ENCODE measurements around the gene ATP2C2. TPM values are rescaled to one million over a fixed set of nuclear protein-coding genes. Genes with fewer than 3 reads are reported as not detected.
"Not testable (repeated sequence)": the region's sequence is repeated elsewhere in the genome, so short reads cannot be mapped to it uniquely, and the experiment has no call there.

Gene ATP2C2
- polyA plus RNA-seq, 3 donors = 0.06 to 0.15 TPM; not detected in 1

GRCh38 chr16:84430860-84431259 lies 62.5 kb downstream of the ATP2C2 start:
- 41 to 65% (median 57%) methylated on average over 4 of the region's 4 CpGs for WGBS, 3 donors
- no peak overlapping the region for H3K27ac ChIP-seq (ENCODE audit: low read depth, low read length)

- WGBS, 3 donors = 46 to 84% (median 66%) methylated on average over 5 of the region's 5 CpGs
- no peak overlapping the region for H3K27ac ChIP-seq (ENCODE audit: low read depth, low read length)
Observed at GRCh38 chr16:84434800-84435199, 66.5 kb downstream of the ATP2C2 start.

- H3K27ac ChIP-seq (ENCODE audit: low read depth, low read length) = no peak overlapping the region
- 86 to 90% (median 88%) methylated on average over 10 of the region's 10 CpGs for WGBS, 3 donors
Observed at GRCh38 chr16:84436196-84436595, 67.9 kb downstream of the ATP2C2 start.

- no peak overlapping the region for H3K27ac ChIP-seq (ENCODE audit: low read depth, low read length)
- WGBS, 3 donors = 59 to 61% (median 59%) methylated on average over 15 of the region's 15 CpGs
Observed at GRCh38 chr16:84438971-84439696, 70.8 kb downstream of the ATP2C2 start.

- H3K27ac ChIP-seq (ENCODE audit: low read depth, low read length) = no peak overlapping the region
- WGBS, 3 donors = 77 to 86% (median 83%) methylated on average over 19 of the region's 19 CpGs
Observed at GRCh38 chr16:84442416-84443145, 74.2 kb downstream of the ATP2C2 start.

GRCh38 chr16:84443166-84443802 lies 74.9 kb downstream of the ATP2C2 start:
- 9 to 30% (median 20%) methylated on average over 10 to 15 of the region's 15 CpGs for WGBS, 3 donors
- no peak overlapping the region for H3K27ac ChIP-seq (ENCODE audit: low read depth, low read length)

- 71 to 80% (median 77%) methylated on average over 8 of the region's 8 CpGs for WGBS, 3 donors
- no peak overlapping the region for H3K27ac ChIP-seq (ENCODE audit: low read depth, low read length)
Observed at GRCh38 chr16:84444476-84444875, 76.1 kb downstream of the ATP2C2 start.

- WGBS, 3 donors = 65 to 70% (median 66%) methylated on average over 4 of the region's 4 CpGs
- H3K27ac ChIP-seq (ENCODE audit: low read depth, low read length) = no peak overlapping the region
Observed at GRCh38 chr16:84446084-84446483, 77.7 kb downstream of the ATP2C2 start.

GRCh38 chr16:84446596-84447392 lies 78.5 kb downstream of the ATP2C2 start:
- H3K27ac ChIP-seq (ENCODE audit: low read depth, low read length) = no peak overlapping the region
- WGBS, 3 donors = 69 to 78% (median 75%) methylated on average over 14 of the region's 14 CpGs

GRCh38 chr16:84448444-84448843 lies 80.1 kb downstream of the ATP2C2 start:
- WGBS, 3 donors = 90 to 92% (median 92%) methylated on average over 10 of the region's 10 CpGs
- no peak overlapping the region for H3K27ac ChIP-seq (ENCODE audit: low read depth, low read length)

GRCh38 chr16:84449156-84450140 lies 81.1 kb downstream of the ATP2C2 start:
- 77 to 91% (median 85%) methylated on average over 38 of the region's 38 CpGs for WGBS, 3 donors
- H3K27ac ChIP-seq (ENCODE audit: low read depth, low read length) = no peak overlapping the region

GRCh38 chr16:84450176-84450865 lies 82.0 kb downstream of the ATP2C2 start:
- 72 to 91% (median 87%) methylated on average over 11 of the region's 11 CpGs for WGBS, 3 donors
- no peak overlapping the region for H3K27ac ChIP-seq (ENCODE audit: low read depth, low read length)

GRCh38 chr16:84451010-84451676 lies 82.8 kb downstream of the ATP2C2 start:
- H3K27ac ChIP-seq (ENCODE audit: low read depth, low read length) = not testable (repeated sequence)
- WGBS, 3 donors = 85 to 90% (median 87%) methylated on average over 9 of the region's 9 CpGs

GRCh38 chr16:84451781-84452180 lies 83.4 kb downstream of the ATP2C2 start:
- 78 to 81% (median 79%) methylated on average over 17 of the region's 17 CpGs for WGBS, 3 donors

GRCh38 chr16:84453061-84453752 lies 84.9 kb downstream of the ATP2C2 start:
- WGBS, 3 donors = 64 to 77% (median 74%) methylated on average over 31 to 34 of the region's 34 CpGs
- no peak overlapping the region for H3K27ac ChIP-seq (ENCODE audit: low read depth, low read length)

More at GRCh38 chr16:84451781-84452180, 83.4 kb downstream of the ATP2C2 start:
- no peak overlapping the region for H3K27ac ChIP-seq (ENCODE audit: low read depth, low read length)

GRCh38 chr16:84454611-84455010 lies 86.3 kb downstream of the ATP2C2 start:
- H3K27ac ChIP-seq (ENCODE audit: low read depth, low read length) = no peak overlapping the region
- WGBS, 3 donors = 94 to 96% (median 95%) methylated on average over 13 of the region's 13 CpGs

All from adipose tissue (tissue), 3 donors.